Neural cell (in vitro differentiated cells): ENCODE results near the gene NTN5.

Experiments used
- CTCF ChIP-seq: fragments of 450-650 bp; IDR thresholded peaks from 2 replicates; pipeline ENCODE4 v1.5.1; 2014; ENCODE audit warnings: antibody characterized with exemption, mild to moderate bottlenecking, moderate library complexity; ENCODE audit not compliant: poor library complexity, severe bottlenecking
- EP300 ChIP-seq: fragments of 450-650 bp; conservative IDR thresholded peaks from 2 replicates; pipeline ENCODE4 v1.6.1; 2014; ENCODE audit warnings: antibody characterized with exemption, mild to moderate bottlenecking, moderate library complexity; ENCODE audit not compliant: poor library complexity, severe bottlenecking
- EZH2 ChIP-seq: fragments of 200-600, 300-800 bp; shearing (Covaris generic), sonication (generic); IDR thresholded peaks from 2 replicates; pipeline ENCODE4 v1.6.1; 2014; ENCODE audit warnings: antibody characterized with exemption, low read length, borderline replicate concordance, mild to moderate bottlenecking; ENCODE audit not compliant: insufficient read depth, poor library complexity, severe bottlenecking
- MXI1 ChIP-seq: fragments of 450-650 bp; conservative IDR thresholded peaks from 2 replicates; pipeline ENCODE4 v1.6.1; 2014; ENCODE audit warnings: antibody characterized with exemption, mild to moderate bottlenecking; ENCODE audit not compliant: poor library complexity, severe bottlenecking
- POLR2AphosphoS5 ChIP-seq: IDR thresholded peaks from 2 replicates; pipeline ENCODE4 v1.6.1; 2012
- RAD21 ChIP-seq: fragments of 450-650 bp; conservative IDR thresholded peaks from 2 replicates; pipeline ENCODE4 v1.6.1; 2014; ENCODE audit warnings: antibody characterized with exemption, mild to moderate bottlenecking, moderate library complexity
- TAF1 ChIP-seq: IDR thresholded peaks from 2 replicates; pipeline ENCODE4 v1.6.1; 2012; ENCODE audit warnings: low read depth

- no peak for TF ChIP-seq POLR2AphosphoS5
- TF ChIP-seq CTCF, result no peak
- no peak for TF ChIP-seq EZH2
- no peak for TF ChIP-seq TAF1
- TF ChIP-seq RAD21, result no peak
- TF ChIP-seq MXI1, result no peak
- no peak for TF ChIP-seq EP300
Measured at GRCh38 chr19:48687776-48688175, 15.0 kb upstream of the NTN5 start.
